ENCODE results near the gene DGKH.

The DGKH gene

GRCh38 chr13:42048342-42048683 is at the start of gene DGKH:
TSS of gene DGKH (plus strand) at chr13:42048648. CDS start at chr13:42048774, 126 bp downstream.
- no peak for DNase-seq (ENCODE audit: low spot score)
- no peak for FAIRE-seq

GRCh38 chr13:42000846-42001245 is 47.6 kb upstream of the DGKH start:
- FAIRE-seq = no peak

GRCh38 chr13:42001580-42001979 is 46.9 kb upstream of the DGKH start:
- FAIRE-seq (no peak), DNase-seq (ENCODE audit: low spot score) (peak; percentile 33)

More at GRCh38 chr13:42000846-42001245, 47.6 kb upstream of the DGKH start:
- DNase-seq (ENCODE audit: low spot score) = no peak

GRCh38 chr13:42002066-42002465 is 46.4 kb upstream of the DGKH start:
- DNase-seq (ENCODE audit: low spot score) (no peak), FAIRE-seq (no peak)

GRCh38 chr13:42007844-42008243 is 40.6 kb upstream of the DGKH start:
- no peak for FAIRE-seq
- no peak for DNase-seq (ENCODE audit: low spot score)

GRCh38 chr13:42009057-42009456 is 39.4 kb upstream of the DGKH start:
- FAIRE-seq (no peak), DNase-seq (ENCODE audit: low spot score) (no peak)

GRCh38 chr13:42011601-42012350 is 36.7 kb upstream of the DGKH start:
- no peak for FAIRE-seq

GRCh38 chr13:42014119-42014518 is 34.3 kb upstream of the DGKH start:
- no peak for DNase-seq (ENCODE audit: low spot score)
- no peak for FAIRE-seq

More at GRCh38 chr13:42011601-42012350, 36.7 kb upstream of the DGKH start:
- peak; percentile 18 for DNase-seq (ENCODE audit: low spot score)

GRCh38 chr13:42017264-42017663 is 31.2 kb upstream of the DGKH start:
- DNase-seq (ENCODE audit: low spot score) = no peak
- no peak for FAIRE-seq

GRCh38 chr13:42021851-42022250 is 26.6 kb upstream of the DGKH start:
- DNase-seq (ENCODE audit: low spot score) (no peak), FAIRE-seq (no peak)

GRCh38 chr13:42022336-42022735 is 26.1 kb upstream of the DGKH start:
- no peak for DNase-seq (ENCODE audit: low spot score)
- no peak for FAIRE-seq

GRCh38 chr13:42022796-42023493 is 25.5 kb upstream of the DGKH start:
- no peak for DNase-seq (ENCODE audit: low spot score)
- no peak for FAIRE-seq

- no peak for FAIRE-seq
- DNase-seq (ENCODE audit: low spot score) = no peak
These were observed 21.2 kb upstream of the DGKH start for GRCh38 chr13:42027286-42027685.

GRCh38 chr13:42028113-42028799 is 20.2 kb upstream of the DGKH start:
- DNase-seq (ENCODE audit: low spot score) = no peak
- no peak for FAIRE-seq

- no peak for DNase-seq (ENCODE audit: low spot score)
- no peak for FAIRE-seq
These were observed 12.4 kb upstream of the DGKH start for GRCh38 chr13:42035905-42036521.

GRCh38 chr13:42036711-42037110 is 11.7 kb upstream of the DGKH start:
- DNase-seq (ENCODE audit: low spot score) (no peak), FAIRE-seq (no peak)

- DNase-seq (ENCODE audit: low spot score) = no peak
These were observed 9.6 kb upstream of the DGKH start for GRCh38 chr13:42038661-42039456.

GRCh38 chr13:42039457-42039945 is 8.9 kb upstream of the DGKH start:
- FAIRE-seq (no peak), DNase-seq (ENCODE audit: low spot score) (peak; percentile 12)

More at GRCh38 chr13:42038661-42039456, 9.6 kb upstream of the DGKH start:
- no peak for FAIRE-seq

GRCh38 chr13:42039946-42040729 is 8.3 kb upstream of the DGKH start:
- FAIRE-seq = no peak
- peak; percentile 86 for DNase-seq (ENCODE audit: low spot score)

- FAIRE-seq (no peak), DNase-seq (ENCODE audit: low spot score) (no peak)
These were observed 7.8 kb upstream of the DGKH start for GRCh38 chr13:42040730-42041010.

Data from urothelium cell line (cell line).